Activated CD4-positive, alpha-beta T cell treated with anti-CD3 and anti-CD28 coated beads, Interleukin-2, amount 50 U/mL, for 16 hours (primary cell): ENCODE results near the gene RMI2.

Experiments
- DNase-seq: peaks from one replicate; pipeline ENCODE4 v3.0.0-alpha.2; 2020

Gene RMI2

DNA sequence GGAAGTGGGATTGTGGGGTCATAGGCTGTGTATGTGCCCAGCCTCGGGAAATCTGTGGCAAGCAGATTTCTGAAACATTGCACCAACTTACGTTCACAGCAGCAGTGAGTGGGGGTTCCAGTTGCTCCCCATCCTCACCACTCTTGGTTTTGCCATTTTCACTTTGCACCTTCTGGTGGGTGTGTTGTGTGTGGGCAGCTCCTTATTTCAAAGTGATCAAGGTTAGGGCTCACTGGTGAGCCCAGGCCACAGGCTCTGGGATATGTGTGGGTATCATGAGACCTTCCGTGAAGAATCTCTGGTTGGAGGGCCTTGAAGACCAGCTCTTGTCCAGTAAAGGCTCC lies 34.7 kb upstream of the RMI2 start:
- DNase-seq, result no peak

DNA sequence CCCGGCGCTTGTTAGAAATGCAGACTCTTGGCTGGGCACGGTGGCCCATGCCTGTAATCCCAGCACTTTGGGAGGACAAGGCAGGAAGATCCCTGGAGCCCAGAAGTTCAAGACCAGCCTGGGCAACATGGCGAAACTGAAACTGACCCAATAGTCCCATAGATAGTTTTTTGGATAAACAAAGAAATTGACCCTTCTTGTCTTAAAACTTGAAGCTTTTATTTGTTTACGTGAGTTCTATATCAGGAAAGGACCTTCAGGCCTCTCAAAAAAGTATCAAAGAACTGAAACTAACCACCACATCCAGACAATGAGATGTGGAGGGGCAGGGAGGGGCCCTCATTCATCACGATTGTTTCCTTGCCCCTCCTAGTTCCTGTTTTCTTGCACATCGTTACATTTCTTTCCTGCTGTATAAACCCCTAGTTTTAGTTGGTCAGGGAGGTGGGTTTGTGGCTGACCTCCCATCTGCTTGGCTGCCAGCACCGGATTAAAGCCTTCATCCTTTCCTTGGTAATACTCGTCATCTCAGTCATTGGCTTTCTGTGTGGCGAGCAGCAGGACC lies 34.2 kb upstream of the RMI2 start:
- peak; percentile 63 for DNase-seq

DNA sequence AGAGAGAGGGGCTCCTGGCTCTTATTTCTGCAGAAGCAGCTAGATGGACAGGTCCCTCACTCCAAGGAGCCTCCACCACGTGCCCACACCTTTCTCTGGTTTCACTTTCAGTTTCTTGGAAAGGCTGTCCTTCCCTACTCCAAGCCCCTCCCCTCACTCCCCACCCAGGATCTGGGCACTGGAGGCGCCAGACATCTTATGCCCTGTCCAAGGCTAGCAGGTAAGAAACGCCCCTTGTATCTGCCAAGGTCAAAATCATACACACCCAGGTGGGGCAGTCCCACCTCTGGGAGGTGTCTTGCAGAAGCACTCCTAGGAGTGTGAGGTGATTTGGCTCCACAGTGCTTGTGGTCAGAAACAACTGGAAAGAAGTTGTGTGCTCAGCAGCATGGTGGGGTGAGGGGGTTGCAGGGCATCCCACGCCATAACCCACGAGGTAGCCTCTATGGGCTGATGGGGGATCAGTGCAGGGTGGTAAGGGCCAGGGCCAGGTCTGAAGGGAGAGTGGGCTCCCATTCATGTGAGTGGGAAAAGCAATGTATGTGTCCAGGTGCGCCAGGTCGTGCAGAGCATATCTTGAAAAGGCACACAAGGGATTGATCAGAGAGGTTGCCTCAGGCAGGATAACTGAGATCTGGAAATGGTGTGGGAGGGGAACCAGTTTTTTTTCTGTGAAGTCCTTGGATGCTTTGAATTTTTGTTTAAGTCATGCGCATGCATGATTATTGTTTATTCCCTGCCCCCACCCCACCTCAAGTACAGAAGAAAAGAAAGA lies 32.4 kb upstream of the RMI2 start:
- peak; percentile 37 for DNase-seq

GRCh38 chr16:11313493-11314308 lies 31.6 kb upstream of the RMI2 start:
- DNase-seq, result no peak

- no peak for DNase-seq
These were observed 30.9 kb upstream of the RMI2 start for GRCh38 chr16:11314309-11314894.

- DNase-seq, result no peak
These were observed 29.7 kb upstream of the RMI2 start for GRCh38 chr16:11315510-11315909.

DNA sequence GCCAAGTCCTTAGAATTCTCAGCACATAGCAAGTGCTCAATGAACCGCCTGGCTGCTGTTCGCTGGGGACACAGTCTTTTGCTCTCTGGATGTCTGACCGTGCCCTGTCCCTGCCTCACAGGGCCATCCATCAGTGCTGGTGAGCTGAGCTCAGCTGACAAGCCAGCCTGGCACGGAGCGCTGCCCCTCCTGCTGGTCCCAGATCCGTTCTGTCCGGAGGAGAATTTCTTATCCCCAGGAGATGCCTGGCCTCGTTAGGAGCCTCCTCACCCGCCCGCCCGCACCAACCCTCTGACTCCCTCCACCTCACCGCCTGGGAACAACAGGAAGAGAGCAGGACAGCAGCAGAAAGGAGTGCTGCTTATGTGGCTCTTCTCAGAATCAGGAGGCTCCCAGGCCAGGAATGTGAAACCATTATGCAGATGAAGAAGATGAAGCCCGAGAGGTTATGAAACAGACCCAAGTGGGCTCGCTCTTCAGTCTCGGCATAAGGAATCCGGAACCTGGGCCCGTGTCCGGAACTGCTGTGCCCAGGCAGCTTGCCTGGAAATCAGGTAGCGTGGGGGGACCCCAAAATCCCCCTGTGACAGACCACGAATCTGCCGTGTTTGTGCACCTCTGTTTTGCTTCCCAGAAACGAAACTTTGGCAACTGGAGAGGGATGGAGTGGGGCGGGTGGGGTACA lies 28.8 kb upstream of the RMI2 start:
- no peak for DNase-seq

DNA sequence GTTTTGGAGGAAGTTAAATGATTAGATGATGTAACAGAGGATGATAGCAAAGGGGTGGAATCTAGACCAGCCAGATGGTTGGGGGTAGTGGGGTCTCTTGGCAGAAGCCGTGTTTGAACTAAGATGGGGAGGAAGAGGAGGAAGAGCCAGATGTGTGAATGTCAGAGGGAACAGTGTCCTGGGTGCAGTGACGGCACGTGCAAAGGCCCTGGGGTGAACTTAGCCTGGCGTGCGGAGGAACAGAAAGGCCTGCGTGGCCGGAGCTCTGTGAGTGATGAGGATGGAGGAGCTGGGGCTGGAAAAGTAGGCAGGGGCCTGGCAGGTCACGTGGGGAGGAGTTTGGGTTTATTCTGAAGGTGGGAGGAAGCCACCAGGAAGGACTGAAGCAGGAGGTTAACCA lies 26.4 kb upstream of the RMI2 start:
- no peak for DNase-seq

DNA sequence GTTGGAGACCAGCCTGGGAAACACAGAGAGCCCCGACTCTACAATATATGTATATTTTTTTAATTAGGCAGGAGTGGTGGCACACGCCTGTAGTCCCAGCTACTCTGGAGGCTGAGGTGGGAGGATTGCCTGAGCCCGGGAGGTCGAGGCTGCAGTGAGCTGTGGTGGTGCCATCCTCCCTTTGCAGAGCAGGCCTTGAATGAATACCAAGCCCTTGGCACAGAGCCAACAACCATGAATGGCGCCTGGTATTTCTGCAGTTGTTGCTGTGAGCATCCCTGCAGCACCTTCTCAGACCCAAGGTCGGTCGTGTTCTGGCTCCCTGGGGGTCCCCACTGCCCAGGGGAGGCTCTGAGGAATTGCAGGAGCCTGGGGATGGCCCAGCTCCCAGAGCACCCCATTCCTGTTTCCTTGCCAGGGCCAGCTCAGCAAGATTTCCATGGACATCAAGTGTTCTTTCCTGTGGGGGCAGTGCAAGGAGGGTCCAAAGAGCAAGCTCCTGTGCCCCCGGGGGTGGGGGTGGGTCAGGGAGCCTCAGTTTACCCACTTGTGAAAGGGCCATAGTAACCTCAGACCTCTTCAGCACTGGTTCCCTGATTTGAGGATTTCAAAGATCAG lies 25.6 kb upstream of the RMI2 start:
- no peak for DNase-seq

DNA sequence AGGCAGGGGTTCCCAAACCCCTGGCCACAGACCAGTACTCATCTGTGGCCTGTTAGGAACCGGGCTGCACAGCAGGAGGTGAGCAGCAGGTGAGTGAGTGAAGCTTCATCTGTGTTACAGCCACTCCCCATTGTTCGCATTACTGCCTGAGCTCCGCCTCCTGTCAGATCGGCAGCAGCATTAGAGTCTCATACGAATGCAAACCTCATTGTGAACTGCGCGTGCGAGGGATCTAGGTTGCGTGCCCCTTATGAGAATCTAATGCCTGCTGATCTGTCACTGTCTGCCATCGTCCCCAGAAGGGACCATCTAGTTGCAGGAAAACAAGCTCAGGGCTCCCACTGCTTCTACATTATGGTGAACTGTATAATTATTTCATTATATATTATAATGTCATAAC lies 25.1 kb upstream of the RMI2 start:
- DNase-seq, result no peak

GRCh38 chr16:11321662-11322061 lies 23.6 kb upstream of the RMI2 start:
- DNase-seq, result no peak

DNA sequence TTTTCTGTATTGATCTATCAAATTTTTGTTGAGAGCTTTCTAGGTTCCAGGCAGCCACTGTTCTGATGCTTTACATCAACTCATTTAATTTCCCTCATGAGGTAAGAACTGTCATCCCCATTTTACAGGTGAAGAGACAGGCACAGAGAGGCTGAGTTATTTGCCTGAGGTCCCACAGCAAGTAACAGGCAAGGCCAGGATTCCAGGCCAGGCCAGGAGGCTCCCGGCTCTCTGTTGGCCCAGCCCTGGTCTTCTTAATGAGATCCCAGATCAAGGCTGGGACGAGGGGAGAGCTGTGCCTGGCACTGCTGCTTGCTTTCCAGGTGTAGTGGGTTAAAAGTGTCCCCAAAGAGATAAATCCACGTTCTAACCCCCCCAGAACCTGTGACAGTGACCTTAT lies 22.4 kb upstream of the RMI2 start:
- no peak for DNase-seq

- no peak for DNase-seq
These were observed 21.5 kb upstream of the RMI2 start for GRCh38 chr16:11323551-11324336.

DNA sequence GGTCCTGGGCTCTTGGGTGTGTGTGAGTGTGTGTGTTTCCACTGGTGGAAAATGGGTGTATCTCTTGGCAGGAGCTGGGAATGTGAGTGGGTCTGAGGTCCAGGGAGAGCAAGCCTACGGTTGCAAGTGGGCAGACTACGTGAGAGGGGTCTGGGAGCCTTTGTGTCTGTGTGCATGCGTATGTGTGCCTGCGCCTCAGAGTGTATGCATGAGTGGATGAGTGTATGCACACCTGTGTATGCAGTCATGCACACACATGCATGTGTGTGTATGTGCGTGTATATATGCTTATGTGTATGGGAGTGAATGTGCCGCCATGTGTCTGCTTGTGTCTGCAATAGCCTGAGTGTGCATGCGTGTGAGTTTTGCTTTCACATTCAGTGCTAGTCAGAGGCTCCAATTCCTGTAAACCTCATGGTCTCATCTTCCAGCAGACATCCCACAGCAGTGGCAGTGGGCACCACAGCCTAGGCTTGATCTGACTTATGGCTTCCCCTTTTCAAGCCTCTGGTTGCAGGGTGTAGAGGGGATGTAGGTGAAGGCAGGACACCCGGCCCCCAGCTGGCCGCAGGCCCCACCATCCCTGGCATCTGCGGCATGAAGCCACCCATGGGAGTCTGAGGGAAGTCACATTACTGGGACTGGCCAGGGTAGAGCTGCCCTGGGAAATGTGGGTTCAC lies 19.7 kb upstream of the RMI2 start:
- DNase-seq, result peak; percentile 64

GRCh38 chr16:11326084-11326736 lies 19.0 kb upstream of the RMI2 start:
- DNase-seq, result no peak

- DNase-seq, result no peak
These were observed 18.5 kb upstream of the RMI2 start for GRCh38 chr16:11326737-11327276.

- DNase-seq, result peak; percentile 19
These were observed 17.7 kb upstream of the RMI2 start for GRCh38 chr16:11327277-11328171.

GRCh38 chr16:11328172-11329070 lies 16.8 kb upstream of the RMI2 start:
- DNase-seq, result peak; percentile 86
